NCI-H1105 (cell line): ENCODE data around the gene ISCA2.
"Not testable (repeated sequence)": the region's sequence is repeated elsewhere in the genome, so short reads cannot be mapped to it uniquely, and the experiment has no call there.

Experiments
- DNase-seq: peaks from one replicate; lab custom pipeline; 2025; lab: John Stamatoyannopoulos, UW

Gene ISCA2

GRCh38 chr14:74493343-74494261, at the start of gene ISCA2:
ISCA2 (plus strand) TSS chr14:74493765; CDS start chr14:74493775, 10 bp downstream.
- DNase-seq: peak; percentile 99

- DNase-seq: no peak
Measured at GRCh38 chr14:74444866-74445265, 48.7 kb upstream of the ISCA2 start.

- DNase-seq: not testable (repeated sequence)
Measured at GRCh38 chr14:74454397-74454796, 39.2 kb upstream of the ISCA2 start.

- no peak for DNase-seq
Measured at GRCh38 chr14:74456684-74457564, 36.6 kb upstream of the ISCA2 start.

GRCh38 chr14:74457565-74457895, 36.0 kb upstream of the ISCA2 start:
- DNase-seq: no peak

GRCh38 chr14:74459289-74459946, 34.1 kb upstream of the ISCA2 start:
- DNase-seq: no peak

GRCh38 chr14:74459976-74460375, 33.6 kb upstream of the ISCA2 start:
- DNase-seq: no peak

GRCh38 chr14:74462993-74463392, 30.6 kb upstream of the ISCA2 start:
- DNase-seq: no peak

GRCh38 chr14:74463697-74464096, 29.9 kb upstream of the ISCA2 start:
- DNase-seq: no peak

- DNase-seq: no peak
Measured at GRCh38 chr14:74464785-74465184, 28.8 kb upstream of the ISCA2 start.

- no peak for DNase-seq
Measured at GRCh38 chr14:74465335-74465734, 28.2 kb upstream of the ISCA2 start.

GRCh38 chr14:74468513-74468912, 25.1 kb upstream of the ISCA2 start:
- no peak for DNase-seq

GRCh38 chr14:74469548-74470518, 23.7 kb upstream of the ISCA2 start:
- DNase-seq: no peak

- no peak for DNase-seq
Measured at GRCh38 chr14:74472601-74473000, 21.0 kb upstream of the ISCA2 start.

- DNase-seq: no peak
Measured at GRCh38 chr14:74474376-74474775, 19.2 kb upstream of the ISCA2 start.

- DNase-seq: no peak
Measured at GRCh38 chr14:74475678-74476077, 17.9 kb upstream of the ISCA2 start.

- no peak for DNase-seq
Measured at GRCh38 chr14:74476107-74476506, 17.5 kb upstream of the ISCA2 start.

GRCh38 chr14:74476607-74477006, 17.0 kb upstream of the ISCA2 start:
- no peak for DNase-seq

- DNase-seq: no peak
Measured at GRCh38 chr14:74478996-74479635, 14.4 kb upstream of the ISCA2 start.

GRCh38 chr14:74480046-74480445, 13.5 kb upstream of the ISCA2 start:
- DNase-seq: no peak

- no peak for DNase-seq
Measured at GRCh38 chr14:74482571-74482970, 11.0 kb upstream of the ISCA2 start.
